GM21825 (cell line): Measurements from ENCODE around the gene CMTM8.
"Not testable (repeated sequence)": the region's sequence is repeated elsewhere in the genome, so short reads cannot be mapped to it uniquely, and the experiment has no call there.

ENCODE experiments used
- ATAC-seq: cut with Tn5 transposase; IDR thresholded peaks from one replicate; pipeline ENCODE4 v1.9.1; 2021; ENCODE audit warnings: mild to moderate bottlenecking, moderate library complexity; ENCODE audit not compliant: unreplicated experiment

CMTM8 gene

DNA sequence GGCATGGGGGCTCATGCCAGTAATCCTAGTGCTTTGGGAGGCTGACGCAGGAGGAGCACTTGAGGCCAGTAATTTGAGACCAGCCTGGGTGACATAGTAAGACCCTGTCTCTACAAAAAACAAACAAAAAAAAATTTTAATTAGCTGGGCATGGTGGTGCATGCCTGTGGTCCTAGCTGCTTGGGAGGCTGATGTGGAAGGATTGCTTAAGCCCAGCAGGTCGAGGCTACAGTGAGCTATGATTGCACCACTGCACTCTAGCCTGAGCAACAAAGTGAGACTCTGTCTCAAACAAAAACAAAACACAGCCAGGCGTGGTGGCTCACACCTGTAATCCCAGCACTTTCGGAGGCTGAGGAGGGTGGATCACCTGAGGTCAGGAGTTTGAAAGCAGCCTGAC is 9.7 kb upstream of the CMTM8 start:
- ATAC-seq, result not testable (repeated sequence)

DNA sequence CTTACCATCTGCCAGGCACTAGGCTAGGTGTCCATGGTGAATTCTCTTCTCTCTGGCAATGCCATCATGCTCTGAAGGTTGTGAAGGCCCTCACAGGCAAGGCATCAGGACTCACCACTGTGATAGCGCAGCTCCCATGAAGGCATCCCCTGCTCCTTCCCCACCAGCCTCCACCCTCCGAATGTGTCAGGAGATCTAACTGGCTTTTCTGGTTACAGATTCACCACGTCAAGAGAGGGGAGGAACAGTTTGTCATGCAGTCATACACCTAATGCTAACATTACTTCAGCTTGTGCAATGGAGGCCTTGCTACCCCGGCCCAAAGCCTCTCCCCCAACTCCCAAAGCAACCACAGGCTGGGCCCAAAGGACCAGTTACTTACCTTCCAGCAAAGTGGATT is 8.9 kb upstream of the CMTM8 start:
- ATAC-seq, result no peak

DNA sequence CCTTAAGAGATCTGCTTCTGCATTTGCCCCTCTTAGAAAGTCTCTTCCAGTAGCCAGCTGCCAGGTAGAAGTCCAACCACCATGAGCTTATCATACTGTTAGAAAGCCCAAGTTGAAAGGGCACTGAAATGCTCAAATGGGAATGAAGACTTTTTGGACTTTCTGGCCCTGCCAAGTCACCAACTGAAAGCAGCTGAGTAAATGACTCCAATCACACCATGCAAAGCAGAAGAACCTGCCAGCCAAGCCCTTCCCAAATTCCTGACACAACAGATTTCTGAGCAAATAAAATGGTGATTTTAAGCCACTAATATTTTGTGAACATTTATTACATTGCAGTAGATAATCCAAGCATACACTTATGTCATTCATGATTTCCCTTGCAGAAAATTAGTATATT is 2.1 kb upstream of the CMTM8 start:
- ATAC-seq, result no peak

DNA sequence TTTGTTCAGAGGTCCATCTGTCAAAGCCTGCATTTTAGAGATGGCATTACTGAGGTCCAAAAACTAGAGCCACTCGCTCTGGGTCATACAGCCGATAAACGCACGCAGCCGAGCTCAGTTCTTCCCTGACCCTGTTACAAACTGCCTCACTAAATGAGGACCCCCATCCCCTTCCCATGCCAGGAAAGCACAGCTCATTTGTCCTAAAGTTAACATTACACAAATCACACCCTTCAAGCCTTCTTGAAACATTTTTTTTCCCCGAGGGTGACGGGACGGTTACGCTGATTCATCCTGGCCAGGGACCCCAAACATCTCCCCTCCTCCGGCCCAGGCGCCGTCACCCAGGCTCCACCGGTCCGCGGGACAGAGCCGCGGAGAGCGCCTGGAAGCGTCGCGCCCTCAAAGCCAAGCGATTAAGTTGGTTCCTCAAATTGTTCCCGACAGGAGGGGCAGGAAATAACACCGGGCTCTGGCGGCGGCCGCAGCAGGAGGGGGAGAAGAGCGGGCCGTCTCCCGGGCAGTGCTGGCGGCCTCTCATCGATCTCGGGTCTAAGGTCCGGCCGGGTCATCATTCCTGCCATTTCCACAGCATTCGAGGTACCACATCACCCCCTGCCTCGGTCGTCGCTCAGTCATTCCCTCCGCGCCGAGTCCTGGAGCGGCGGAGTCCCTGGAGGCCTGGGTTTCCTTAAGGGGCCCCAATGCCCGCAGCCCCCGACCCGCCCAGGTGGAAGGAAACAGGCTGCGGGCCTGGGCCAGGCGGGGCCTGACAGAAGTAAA is 619 bp upstream of the CMTM8 start:
- no peak for ATAC-seq

DNA sequence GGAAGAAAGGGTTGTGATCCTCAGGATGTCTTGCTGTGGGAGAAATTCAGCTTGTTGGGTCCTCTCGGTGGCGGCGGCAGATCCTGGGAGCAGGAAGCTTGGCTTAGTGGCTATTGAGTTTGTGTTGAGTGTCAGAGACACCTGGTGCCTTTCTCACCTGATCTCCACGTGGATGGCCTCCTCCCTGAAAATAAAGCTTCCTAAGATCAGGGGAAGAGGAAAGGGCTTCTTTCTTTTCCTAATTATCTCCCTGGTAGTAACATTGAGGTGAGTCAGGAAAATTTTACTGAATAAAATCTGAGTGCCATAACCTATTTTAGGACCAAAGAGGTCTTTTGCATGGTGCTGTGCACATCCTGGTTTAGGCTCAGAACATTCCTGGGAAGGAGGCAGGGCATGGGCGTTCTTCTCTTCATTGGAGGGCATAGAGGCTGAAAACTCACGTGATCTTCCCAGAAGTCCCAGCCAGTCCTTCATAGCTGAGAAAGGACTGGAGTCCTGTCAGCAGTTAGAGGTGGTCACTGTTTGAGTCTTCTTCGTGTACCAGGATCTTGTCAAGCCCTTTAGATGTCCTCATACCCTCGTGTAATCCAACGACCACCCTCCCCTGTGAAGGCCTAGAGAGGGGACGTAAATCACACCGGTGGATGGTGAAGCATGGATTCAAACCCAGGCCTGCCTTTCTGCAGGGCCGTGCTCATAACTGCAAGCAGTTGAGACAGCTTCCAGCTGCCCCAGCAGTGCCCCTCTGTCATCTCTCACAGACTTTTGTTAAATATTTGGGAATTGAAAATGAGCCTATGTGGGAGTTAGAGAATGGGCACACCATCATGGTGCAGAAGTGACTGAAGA is 1.1 kb downstream of the CMTM8 start:
- ATAC-seq, result no peak

DNA sequence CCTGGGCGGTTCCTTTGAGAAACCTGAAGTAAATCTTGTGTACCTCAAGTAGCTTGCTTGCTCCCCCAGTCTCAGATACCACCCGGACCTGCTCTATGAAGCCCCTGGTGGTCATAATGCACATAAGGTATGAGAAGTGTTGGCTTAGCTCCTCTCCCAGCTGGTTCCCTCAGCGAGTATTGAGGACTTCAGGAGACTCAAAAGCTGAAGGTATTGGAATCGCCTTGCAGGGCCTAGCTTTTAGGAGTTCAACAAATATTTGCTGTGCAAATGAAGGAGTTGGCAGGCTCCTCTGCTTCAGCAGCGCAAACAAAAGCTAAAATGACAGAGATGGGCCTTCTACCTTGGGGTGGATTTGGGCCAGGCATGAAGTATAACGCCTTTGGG is 1.7 kb downstream of the CMTM8 start:
- ATAC-seq, result no peak

DNA sequence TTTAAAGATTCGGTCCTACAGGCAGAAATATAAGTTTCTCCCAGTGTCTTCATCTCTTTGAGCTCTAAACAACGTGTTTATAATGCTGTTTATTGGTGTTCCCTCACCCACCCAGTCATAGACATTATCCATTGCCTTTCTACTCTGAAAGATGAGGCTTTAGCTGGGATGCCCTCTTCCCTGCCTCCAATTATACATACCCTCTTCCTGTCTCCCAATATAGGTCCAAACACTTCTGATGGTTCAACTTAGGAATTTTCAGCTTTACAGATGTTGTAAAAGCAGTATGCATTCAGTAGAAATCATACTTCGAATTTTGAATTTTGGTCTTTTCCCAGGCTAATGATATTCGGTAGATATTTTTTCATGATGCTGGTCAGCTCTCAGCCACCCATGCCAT is 2.6 kb downstream of the CMTM8 start:
- no peak for ATAC-seq

DNA sequence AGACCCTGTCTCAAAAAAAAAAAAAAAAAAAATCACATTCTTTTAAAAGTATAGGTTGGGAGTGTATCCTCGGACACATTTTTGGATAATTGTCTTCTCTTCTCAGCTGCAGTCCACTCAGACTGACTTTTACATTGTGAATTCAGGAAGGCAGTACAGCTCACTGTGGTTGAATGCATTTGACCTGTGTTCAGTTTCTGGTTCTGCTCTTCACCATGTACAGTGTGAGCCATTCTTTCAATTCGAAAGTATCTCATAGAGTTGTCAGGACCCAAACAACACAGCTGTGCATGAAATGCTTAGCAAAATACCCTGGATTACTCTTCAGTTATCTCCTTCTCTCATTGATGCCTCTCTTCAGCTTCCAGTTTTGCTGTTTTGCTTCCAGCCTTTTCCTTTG is 5.0 kb downstream of the CMTM8 start:
- ATAC-seq, result no peak

DNA sequence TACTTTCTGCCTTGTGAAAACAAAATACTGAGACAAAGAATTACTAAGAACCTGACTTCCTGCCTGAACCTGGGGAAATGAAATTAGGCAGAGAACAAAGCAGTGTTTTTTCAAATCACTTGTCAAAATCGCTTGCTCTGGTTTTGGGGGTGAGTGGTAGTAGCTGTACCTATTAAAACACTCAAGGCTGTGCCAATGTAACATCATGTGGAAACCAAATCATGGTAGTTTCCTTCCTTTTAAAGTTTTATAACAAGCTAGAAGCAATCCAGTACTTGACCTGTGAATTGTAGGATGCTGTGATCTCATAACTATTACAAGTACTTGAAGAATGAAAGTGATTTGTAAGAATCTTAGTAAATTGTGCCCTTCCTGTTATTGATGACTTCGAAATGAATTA is 6.7 kb downstream of the CMTM8 start:
- no peak for ATAC-seq

DNA sequence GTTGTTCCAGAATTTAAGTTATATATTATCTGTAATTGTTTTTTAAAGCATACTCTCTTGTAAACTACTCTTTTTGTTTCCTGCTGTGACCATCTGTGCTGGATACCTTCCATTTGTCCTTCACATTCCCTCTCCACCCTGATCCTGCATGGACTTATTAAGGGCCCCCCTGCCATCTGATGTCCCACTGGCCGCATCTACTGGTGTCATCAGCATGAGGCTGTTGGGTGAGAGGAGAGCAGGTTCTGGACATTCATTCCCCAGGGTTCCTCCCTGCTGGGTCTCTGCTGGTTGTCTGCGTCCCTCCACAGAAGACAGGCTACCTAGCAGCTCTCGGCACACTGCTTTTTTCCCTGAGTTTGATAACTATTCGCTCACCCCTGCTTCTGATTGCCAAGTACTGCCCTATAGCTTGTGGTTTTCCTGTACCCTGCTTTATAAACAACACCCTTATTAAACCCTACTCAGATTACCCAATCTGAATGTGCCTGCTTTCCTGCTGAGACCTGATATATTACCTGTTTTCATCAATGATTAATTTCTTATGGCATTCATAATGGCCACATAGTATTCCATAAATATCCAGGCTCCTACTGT is 7.7 kb downstream of the CMTM8 start:
- ATAC-seq, result no peak

DNA sequence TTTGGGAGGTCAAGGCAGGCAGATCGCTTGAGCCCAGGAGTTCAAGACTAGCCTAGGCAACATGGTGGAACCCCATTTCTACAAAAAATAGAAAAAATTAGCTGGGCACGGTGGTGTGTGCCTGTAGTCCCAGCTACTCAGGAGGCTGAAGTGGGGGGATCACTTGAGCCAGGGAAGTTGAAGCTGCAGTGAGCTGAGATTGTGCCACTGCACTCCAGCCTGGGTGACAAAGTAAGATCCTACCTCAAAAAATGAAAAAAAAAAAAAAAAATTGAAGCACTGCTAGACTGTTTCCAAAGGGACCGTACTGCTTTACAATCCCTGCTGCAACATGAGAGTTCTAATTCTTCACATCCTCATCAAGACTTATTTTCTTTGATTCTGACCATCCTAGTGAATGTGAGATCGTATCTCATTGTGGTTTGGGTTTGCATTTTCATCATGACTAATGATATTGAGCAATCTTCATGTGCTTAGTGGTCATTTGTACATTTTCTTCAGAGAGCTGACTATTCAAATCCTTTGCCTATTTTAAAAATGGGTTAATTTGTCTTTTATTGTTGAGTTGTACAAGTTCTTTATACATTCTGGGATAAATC is 10.8 kb downstream of the CMTM8 start:
- no peak for ATAC-seq

DNA sequence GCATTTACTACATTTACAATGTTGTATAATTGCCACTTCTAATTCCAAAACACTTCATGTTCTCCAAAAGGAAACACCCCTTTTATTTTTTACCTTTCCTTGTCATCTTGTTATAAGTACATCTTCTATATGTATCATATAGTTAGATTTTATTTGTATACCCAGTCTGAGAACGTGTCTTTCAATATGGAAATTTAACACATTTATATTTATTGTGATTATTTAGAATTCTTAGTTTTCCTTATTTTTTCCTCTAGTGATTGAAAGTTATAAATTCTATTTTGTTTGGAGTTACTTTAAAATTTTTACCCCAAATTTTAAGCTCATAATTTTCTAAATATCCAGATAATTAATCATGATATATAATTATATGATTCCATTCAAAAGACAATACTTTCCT is 15.8 kb downstream of the CMTM8 start:
- ATAC-seq, result no peak

DNA sequence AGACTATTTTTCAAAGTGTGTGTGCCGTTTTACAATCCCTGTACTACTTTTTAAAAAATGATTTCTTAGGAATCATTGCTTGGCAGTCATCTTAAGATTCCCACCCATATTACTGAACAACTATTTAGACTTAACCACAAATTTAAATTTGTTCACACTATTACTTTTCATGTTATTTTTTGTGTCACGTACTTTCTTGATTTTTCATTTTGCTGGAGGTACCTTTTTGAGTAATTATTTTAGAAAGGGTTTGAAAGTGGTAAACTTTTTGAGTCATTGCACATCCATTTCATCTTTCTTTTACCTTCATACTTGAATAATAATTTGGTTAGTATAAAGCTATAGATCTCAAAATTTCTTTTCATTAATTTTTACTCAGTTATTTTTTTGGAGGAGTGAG is 16.9 kb downstream of the CMTM8 start:
- no peak for ATAC-seq

DNA sequence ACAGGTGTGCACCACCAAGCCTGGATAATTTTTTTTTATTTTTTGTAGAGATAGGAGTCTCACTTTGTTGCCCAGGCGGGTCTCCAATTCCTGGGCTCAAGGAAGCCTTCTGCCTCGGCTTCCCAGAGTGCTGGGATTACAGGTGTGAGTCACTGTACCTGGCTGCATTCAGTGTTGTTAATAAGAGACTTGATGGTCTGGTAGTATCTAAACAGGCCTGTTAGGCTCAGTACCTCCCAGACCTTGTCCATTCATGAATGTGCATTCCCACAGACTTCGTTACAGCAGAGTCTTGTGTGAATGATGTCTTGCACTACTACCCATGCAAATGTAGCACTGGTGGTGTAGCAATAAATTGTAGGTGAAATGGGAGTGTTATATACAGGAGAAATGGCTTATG is 17.7 kb downstream of the CMTM8 start:
- ATAC-seq, result no peak

DNA sequence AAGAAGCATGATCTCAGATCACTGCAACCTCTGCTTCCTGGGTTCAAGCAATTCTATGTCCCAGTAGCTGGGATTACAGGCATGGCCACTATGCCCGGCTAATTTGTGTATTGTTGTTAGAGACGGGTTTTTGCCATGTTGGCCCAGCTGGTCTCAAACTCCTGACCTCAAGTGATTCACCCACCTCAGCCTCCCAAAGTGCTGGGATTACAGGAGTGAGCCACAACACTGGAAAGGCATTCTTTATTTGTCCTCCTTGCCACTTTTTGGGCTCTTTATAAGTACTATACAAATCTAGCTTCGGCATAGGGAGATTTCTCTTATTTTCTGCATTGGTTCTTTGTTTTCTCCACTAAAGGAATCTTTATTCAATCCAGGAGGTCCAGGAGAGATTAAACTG is 18.6 kb downstream of the CMTM8 start:
- no peak for ATAC-seq

DNA sequence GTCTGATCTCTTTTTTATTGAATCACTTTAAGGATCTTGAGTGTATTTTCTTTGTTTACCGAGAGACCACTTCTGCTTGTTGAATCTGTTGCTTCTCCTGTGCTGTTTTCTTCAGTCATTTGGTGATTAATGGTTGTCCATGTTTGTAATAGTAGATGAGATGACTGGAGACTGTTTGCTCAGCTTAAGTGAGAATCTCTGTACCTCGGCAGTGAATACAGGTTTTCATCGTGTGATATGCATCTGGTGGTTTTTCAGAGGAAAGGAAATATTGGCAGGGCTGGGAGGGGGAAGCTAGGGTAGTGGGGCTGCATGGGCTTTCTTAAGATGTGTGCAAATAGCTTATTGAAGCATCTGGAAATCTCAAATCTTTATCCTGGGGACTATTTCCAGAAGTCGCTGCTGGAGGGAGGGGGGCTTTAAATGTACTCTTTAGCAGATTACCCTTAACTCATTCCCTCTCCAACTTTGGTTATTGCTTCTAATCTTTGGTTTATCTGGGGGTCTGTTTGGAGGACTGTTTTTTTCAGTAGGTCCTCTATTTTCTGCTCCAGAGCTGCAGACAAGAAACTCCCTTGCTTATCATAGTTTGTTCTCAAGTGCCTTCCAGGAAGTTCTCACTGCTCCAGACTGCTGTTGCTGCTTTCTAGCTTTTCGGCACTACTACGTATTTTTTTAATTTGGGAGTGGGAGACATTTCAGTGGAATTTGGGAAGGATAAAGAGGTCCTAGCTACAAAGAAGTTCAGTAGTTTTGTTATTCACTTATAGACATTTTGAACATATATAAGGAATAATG is 19.4 kb downstream of the CMTM8 start:
- ATAC-seq, result no peak

DNA sequence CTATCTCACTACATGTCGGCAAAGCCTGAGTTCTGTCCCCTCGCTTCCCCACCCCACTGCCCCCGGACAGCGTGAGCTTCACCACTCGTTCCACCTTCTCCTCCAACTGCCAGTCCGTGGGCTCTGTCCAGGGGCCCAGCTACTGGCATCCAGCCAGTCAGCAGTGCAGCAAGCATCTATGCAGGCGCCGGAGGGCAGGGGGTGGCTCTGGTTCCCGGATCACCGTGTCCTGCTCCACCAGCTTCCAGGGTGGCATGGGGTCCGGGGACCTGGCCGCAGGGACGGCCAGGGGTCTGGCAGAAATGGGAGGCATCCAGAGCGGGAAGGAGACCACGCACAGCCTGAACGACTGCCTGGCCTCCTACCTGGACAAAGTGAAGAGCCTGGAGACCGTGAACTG is 20.4 kb downstream of the CMTM8 start:
- ATAC-seq, result no peak

DNA sequence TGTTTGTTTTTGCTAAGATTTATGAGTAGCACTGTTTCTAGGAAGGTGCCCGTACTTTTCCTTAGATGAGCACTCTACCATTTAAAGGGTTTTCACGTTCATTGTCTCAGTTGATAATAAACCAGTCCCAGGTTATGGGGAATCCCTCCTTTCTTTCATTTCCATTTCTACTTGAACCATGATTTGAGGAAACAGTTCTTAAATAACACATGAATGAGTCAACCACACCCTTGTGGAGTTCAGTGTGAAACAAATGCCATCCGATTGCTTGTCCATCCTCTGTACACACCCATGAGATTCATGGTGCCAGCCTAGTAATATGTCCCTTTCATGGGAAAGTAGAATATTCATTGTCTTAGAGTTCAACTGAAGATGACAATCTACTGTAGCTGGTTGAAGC is 23.1 kb downstream of the CMTM8 start:
- ATAC-seq, result no peak

DNA sequence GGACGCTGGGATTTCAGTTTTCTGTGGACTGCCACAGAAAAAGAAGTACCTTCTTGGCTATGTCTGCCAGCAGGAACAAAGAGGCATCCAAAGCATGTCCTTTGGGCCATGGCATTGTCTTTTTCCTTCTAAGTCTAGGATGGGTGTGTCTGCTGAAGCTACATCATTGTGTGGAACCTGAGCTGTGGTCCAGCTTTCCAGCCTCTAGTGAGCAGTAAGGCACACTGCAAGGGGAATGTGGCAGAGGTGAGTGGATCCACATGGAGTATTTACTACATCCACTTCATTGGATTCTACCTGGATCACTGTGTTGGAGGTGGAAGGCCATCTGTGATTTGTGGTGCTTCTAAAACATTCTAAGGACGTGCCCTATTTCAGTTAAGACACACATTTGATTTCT is 23.7 kb downstream of the CMTM8 start:
- ATAC-seq, result no peak

DNA sequence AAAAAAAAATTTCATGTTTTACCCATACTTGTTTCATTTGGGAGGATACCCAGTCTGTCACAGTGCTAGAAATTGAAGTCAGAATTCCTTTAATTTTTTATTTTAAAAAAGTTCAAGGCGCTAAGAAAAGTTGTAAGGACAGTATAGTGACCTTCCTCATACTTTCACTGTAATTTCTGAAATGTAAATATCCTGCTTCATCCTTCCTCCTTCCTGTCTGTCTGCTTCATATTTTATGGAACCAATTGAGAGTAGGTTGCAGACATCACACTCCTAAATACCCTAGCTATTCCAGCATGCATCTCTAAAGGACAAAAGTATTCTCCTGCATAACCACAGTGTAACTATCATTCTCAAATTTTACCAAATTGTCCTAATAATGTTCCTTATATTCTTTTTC is 35.8 kb downstream of the CMTM8 start:
- no peak for ATAC-seq

DNA sequence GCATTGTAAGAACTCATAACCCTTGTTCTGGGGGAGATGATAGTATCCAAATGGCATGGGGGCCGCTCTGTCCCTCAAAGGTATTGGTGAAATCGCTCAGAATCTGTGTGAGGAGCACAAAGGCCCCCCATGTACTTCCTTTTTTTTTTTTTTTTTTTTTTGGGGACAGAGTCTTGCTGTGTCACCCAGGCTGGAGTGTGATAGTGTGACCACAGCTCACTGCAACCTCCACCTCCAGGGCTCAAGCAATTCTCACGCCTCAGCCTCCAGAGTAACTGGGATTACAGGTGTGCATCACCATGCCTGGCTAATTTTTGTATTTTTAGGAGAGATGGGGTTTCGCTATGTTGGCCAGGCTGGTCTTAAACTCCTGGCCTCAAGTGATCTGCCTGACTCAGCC is 37.0 kb downstream of the CMTM8 start:
- no peak for ATAC-seq
